ENCODE measurements around the gene ATOH8. TPM values are rescaled to one million over a fixed set of nuclear protein-coding genes. Genes with fewer than 3 reads are reported as not detected.
A peak's percentile ranks its signal among the peaks of the same experiment; 100 is the strongest.

Gene ATOH8
- total and polyA plus RNA-seq, 2 donors from 2014 or later: 11.2 to 18.6 TPM

DNA sequence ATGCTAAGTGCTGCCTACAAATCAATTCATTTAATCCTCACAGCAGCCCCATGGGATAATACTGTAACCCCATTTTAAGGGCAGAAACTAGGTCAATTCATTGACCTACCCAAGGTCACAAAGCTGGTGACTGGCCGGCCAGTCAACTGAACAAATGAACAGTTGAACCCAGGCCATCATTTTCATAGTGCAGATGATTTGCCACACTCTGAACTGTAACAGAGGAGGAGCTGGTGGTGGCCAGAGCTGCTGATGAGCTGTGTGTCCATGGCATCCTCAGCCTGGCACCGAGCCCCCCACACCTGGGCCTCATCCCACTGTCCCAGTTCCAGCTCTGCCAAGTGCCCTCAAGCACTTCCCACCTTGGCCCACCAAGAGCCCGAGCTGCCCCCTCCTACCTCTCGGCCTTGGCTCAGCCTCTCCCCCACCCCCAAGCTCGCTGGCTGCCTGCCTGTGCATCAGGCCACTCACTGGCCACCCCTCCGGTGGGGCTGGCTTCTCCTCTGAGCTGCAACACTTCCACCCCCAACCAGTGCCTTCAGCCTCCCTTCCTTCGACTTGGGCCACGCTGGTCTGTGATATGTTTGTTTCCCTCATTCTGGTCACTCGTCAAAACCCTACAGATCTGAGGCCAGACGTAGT is 58.4 kb downstream of the ATOH8 start:
- H3K4me1 ChIP-seq (ENCODE audit: control insufficient read depth in 2 of 3, insufficient read depth in 2 of 3, low read depth in 1 of 3, low read length in 3 of 3): peaks cover 0 to 4% (median 3%) of the 10 kb centered on the region in 3 donors
- FAIRE-seq (no peak), DNase-seq (peak in 1 of 5 donors; percentile 65)
- TF ChIP-seq, protein P1, sequence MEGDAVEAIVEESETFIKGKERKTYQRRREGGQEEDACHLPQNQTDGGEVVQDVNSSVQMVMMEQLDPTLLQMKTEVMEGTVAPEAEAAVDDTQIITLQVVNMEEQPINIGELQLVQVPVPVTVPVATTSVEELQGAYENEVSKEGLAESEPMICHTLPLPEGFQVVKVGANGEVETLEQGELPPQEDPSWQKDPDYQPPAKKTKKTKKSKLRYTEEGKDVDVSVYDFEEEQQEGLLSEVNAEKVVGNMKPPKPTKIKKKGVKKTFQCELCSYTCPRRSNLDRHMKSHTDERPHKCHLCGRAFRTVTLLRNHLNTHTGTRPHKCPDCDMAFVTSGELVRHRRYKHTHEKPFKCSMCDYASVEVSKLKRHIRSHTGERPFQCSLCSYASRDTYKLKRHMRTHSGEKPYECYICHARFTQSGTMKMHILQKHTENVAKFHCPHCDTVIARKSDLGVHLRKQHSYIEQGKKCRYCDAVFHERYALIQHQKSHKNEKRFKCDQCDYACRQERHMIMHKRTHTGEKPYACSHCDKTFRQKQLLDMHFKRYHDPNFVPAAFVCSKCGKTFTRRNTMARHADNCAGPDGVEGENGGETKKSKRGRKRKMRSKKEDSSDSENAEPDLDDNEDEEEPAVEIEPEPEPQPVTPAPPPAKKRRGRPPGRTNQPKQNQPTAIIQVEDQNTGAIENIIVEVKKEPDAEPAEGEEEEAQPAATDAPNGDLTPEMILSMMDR (IDR thresholded peaks at IDR 0.05; ENCODE audit: borderline replicate concordance, extremely low read depth, insufficient read depth): no peak
- intact Hi-C loops (cut with DNase I): loop anchor here (5.0 to 10.0 kb wide), 2 partner anchors 85 to 177 kb away; no protein-coding TSS in a partner anchor
- H3K4me3 ChIP-seq (ENCODE audit: low read length in 3 of 3): no peak overlapping the region
- no peak overlapping the region for H3K27ac ChIP-seq (ENCODE audit: low read depth in 2 of 2, low read length in 2 of 2)
- H3K9me3 ChIP-seq (ENCODE audit: control insufficient read depth in 2 of 3, insufficient read depth in 1 of 3, low read length in 3 of 3): no peaks in the 10 kb centered on the region
- no peaks in the 10 kb centered on the region for H3K36me3 ChIP-seq (ENCODE audit: control insufficient read depth in 2 of 3, insufficient read depth in 3 of 3, low read length in 3 of 3)
- H3K27me3 ChIP-seq (ENCODE audit: control insufficient read depth, insufficient read depth, low read length): no peaks in the 10 kb centered on the region
- no peak overlapping the region for H3K9ac ChIP-seq (ENCODE audit: low read length in 3 of 3)

DNA sequence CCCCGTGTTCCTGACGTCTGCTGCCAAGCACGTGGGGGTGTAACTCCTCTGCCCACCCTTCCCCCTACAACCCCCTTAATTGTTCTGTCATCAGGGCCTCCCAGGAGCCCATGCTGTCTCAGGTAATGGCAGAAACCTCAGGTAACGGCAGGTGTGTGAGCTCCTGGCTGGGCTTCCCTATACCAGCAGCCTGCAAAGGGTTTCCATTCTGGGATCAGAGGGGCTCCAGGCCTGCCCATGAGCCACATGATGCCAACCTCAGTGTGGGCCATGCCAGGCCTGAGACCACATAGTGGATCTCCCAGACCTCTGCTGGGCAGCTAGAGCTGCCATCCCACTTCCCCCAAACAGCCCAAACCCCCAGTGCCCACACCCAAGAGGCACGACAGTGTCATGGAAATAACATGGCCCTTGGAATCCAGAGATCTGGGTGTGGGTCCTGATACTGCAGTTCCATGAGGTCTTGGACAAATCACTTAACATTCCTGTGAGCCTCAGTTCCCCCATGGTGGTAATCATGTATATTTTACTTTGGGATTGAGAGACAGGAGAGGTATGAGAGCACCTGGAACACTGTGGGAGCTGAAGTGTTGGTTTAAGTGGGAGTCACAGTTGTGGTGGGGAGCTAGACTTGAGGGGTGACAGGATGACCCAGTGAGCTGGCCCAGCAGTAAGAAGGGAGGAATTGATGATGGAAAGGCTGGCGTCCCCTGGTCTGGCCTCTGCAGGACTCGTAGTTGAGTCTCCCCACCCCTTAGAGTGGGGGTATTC is 59.6 kb downstream of the ATOH8 start:
- TF ChIP-seq, protein P1 (IDR thresholded peaks at IDR 0.05; ENCODE audit: borderline replicate concordance, extremely low read depth, insufficient read depth): no peak
- H3K4me1 ChIP-seq (ENCODE audit: control insufficient read depth in 2 of 3, insufficient read depth in 2 of 3, low read depth in 1 of 3, low read length in 3 of 3): peaks cover 0 to 4% (median 3%) of the 10 kb centered on the region in 3 donors
- FAIRE-seq (no peak), DNase-seq (peak in 1 of 5 donors; percentile 50)
- no peaks in the 10 kb centered on the region for H3K9me3 ChIP-seq (ENCODE audit: control insufficient read depth in 2 of 3, insufficient read depth in 1 of 3, low read length in 3 of 3)
- no peaks in the 10 kb centered on the region for H3K36me3 ChIP-seq (ENCODE audit: control insufficient read depth in 2 of 3, insufficient read depth in 3 of 3, low read length in 3 of 3)
- intact Hi-C loops (cut with DNase I): loop anchor here (5.0 to 10.0 kb wide), 2 partner anchors 86 to 179 kb away; no protein-coding TSS in a partner anchor
- H3K27ac ChIP-seq (ENCODE audit: low read depth in 2 of 2, low read length in 2 of 2): no peak overlapping the region
- no peak overlapping the region for H3K9ac ChIP-seq (ENCODE audit: low read length in 3 of 3)
- no peaks in the 10 kb centered on the region for H3K27me3 ChIP-seq (ENCODE audit: control insufficient read depth, insufficient read depth, low read length)
- H3K4me3 ChIP-seq (ENCODE audit: low read length in 3 of 3): no peak overlapping the region

DNA sequence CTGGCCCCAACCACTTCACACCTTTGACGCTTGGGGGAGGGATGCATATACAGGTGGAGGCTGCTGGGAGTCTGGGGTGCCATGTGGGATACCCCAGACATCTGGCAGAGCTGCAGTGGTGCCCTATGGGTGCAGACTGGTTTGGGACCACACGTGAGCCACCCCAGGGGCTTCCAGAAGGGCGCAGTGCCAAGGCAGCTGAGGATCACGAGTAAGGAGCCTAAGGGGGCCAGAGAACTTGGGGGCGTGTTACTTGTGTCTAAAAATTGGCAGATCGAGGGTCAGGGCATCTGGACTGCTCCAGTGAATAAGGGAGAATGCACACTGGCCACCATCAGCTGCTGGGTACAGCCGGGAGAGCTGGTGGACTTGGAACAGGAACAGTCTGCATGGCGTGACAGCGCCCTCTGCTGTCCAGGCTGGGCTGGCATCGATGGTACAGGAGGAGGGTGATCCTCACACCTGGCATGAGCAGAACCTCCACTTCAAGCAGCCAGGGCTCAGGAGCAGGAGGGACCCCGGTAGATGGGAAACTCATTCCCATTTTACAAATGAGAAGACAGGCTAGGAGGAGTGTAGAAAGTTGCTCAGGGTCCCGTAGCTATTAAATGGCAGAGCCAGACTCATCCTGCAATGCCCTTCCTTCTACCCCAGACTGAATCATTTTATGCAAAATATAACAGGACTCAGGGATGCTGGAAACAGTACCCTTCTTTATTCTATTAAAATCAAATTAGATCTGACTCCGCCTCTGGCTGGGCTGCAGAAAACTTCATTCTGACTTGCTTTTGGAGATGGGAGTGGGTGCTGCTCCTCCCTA is 60.4 kb downstream of the ATOH8 start:
- H3K27me3 ChIP-seq (ENCODE audit: control insufficient read depth, insufficient read depth, low read length): no peaks in the 10 kb centered on the region
- H3K9ac ChIP-seq (ENCODE audit: low read length in 3 of 3): no peak overlapping the region
- intact Hi-C loops (cut with DNase I): loop anchor here (5.0 to 10.0 kb wide), 2 partner anchors 87 to 179 kb away; no protein-coding TSS in a partner anchor
- H3K27ac ChIP-seq (ENCODE audit: low read depth in 2 of 2, low read length in 2 of 2): no peak overlapping the region
- DNase-seq: peak; percentile 91 to 94 (median 93)
- no peak overlapping the region for H3K4me3 ChIP-seq (ENCODE audit: low read length in 3 of 3)
- no peaks in the 10 kb centered on the region for H3K9me3 ChIP-seq (ENCODE audit: control insufficient read depth in 2 of 3, insufficient read depth in 1 of 3, low read length in 3 of 3)
- TF ChIP-seq, protein P1 (IDR thresholded peaks at IDR 0.05; ENCODE audit: borderline replicate concordance, extremely low read depth, insufficient read depth): peak; percentile 99
- H3K36me3 ChIP-seq (ENCODE audit: control insufficient read depth in 2 of 3, insufficient read depth in 3 of 3, low read length in 3 of 3): no peaks in the 10 kb centered on the region
- peaks cover 0 to 4% (median 3%) of the 10 kb centered on the region in 3 donors for H3K4me1 ChIP-seq (ENCODE audit: control insufficient read depth in 2 of 3, insufficient read depth in 2 of 3, low read depth in 1 of 3, low read length in 3 of 3)
- no peak for FAIRE-seq
